GM13976 (cell line): ENCODE measurements around the gene CLEC16A.

ENCODE experiments used
- DNase-seq: peaks from one replicate; pipeline ENCODE4 v3.0.0; 2012; ENCODE audit warnings: low spot score
- CTCF ChIP-seq: IDR thresholded peaks from 2 replicates; pipeline ENCODE4 v1.5.1; 2012; ENCODE audit warnings: borderline replicate concordance, mild to moderate bottlenecking; ENCODE audit not compliant: insufficient read depth; ENCODE audit errors: extremely low read depth, missing control alignments, control extremely low read depth
- in situ Hi-C: fragments of 300-500 bp; cut with MboI; formaldehyde crosslinking; loops from one replicate; pipeline ENCODE4 v1.12.0; 2022; ENCODE audit warnings: low sequenced_read_pairs, mixed read lengths, inconsistent platforms; ENCODE audit not compliant: unreplicated experiment

The CLEC16A gene

DNA sequence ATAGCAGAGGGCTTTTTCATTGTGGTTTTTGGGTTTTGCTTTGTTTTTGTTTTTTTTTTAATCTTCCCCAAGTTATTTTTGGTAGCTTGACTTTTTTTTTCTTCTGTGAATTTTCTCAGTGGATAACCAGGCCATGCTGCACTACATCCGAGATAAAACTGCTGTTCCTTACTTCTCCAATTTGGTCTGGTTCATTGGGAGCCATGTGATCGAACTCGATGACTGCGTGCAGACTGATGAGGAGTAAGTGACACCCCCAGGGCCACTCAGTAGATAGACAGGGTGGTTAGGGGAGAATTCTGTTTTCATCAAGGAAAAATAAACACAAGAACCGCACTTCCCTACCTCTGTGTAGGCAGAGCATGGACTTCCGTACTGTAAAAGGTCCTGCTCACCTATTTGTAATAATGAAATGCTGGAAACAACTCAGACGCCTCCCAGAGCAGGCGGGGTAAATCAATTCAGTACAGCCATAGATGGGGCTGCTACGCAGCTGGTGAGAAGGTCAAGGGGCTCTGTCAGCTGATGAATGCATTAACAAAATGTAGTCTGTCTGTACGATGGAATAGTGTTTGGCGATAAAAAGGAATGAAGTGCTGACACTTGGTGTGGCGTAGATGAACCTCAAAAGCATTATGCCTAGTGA lies 28.6 kb downstream of the CLEC16A start:
- in situ Hi-C loops: loop anchor here (25.0 kb wide), 3 partner anchors 564 to 839 kb away; a partner anchor contains a TSS
- DNase-seq: no peak
- no peak for TF ChIP-seq CTCF

GRCh38 chr16:10976634-10977033 lies 32.3 kb downstream of the CLEC16A start:
- no peak for DNase-seq

DNA sequence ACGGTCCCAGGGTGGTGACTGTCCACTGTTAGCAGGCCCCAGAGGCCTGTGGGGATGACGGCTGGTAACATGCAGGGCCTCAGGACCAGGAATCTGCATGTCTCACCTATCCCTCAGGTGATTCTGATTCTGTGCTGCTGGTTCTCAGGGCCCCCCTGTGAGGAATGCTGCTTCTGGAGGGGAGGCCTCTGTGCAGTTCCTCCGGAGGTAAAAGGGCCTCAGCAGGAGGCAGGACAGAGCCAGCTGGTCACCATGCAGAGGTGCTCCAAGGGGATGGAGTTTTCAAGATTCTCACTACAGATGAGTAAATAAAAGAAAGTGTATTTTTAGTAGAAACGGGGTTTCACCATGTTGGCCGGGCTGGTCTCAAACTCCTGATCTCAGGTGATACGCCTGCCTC lies 33.8 kb downstream of the CLEC16A start:
- in situ Hi-C loops: no loop called here
- no peak for DNase-seq
- no peak for TF ChIP-seq CTCF

More at GRCh38 chr16:10976634-10977033, 32.3 kb downstream of the CLEC16A start:
- no peak for TF ChIP-seq CTCF
- in situ Hi-C loops: no loop called here

DNA sequence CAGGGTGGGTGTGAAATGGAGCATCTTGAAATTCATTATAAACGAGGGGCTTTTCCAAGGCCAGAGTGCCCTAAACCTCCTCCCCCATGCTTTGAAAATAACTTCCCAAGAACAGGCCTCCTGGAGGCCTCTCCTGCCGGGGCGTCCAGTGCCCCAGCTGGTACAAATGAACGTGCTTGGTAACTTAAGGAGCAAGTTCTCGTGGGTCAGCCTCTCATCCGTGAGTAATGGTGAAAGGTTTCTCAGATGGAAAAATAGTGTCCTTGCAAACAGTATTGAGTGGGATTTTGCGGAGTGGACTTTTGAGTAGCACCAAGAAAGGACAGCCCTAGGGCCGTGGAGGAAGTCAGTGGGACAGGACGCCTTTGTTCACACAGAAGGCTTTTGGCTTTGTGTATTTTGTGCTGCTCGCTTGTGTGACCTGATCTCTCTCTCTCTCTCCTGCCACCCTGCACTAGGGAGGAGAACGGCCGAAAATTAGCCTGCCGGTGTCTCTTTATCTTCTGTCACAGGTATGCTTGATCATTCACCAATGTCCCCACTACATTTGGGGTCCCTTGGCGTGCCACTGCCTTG lies 34.6 kb downstream of the CLEC16A start:
- no peak for TF ChIP-seq CTCF
- DNase-seq: no peak
- in situ Hi-C loops: no loop called here

GRCh38 chr16:10979717-10980601 lies 35.6 kb downstream of the CLEC16A start:
- DNase-seq: no peak
- no peak for TF ChIP-seq CTCF
- in situ Hi-C loops: no loop called here

GRCh38 chr16:10980813-10981212 lies 36.4 kb downstream of the CLEC16A start:
- DNase-seq: no peak
- in situ Hi-C loops: no loop called here
- no peak for TF ChIP-seq CTCF
